GM03348 (cell line): ENCODE results near the gene OTOP3.

ENCODE experiments used
- DNase-seq: peaks from one replicate; pipeline ENCODE4 v3.0.0; 2012; ENCODE audit warnings: low spot score

The OTOP3 gene

GRCh38 chr17:74986206-74986576 is 50.5 kb downstream of the OTOP3 start:
- no peak for DNase-seq

GRCh38 chr17:74987418-74987908 is 51.8 kb downstream of the OTOP3 start, which contains the start of gene CDR2L:
Gene CDR2L, plus strand, starts transcription at chr17:74987632. Its CDS starts 412 bp downstream, at chr17:74988044.
- peak; percentile 99 for DNase-seq

- peak; percentile 91 for DNase-seq
Observed at GRCh38 chr17:74987909-74988711, 52.4 kb downstream of the OTOP3 start.

GRCh38 chr17:74990581-74991105 is 54.9 kb downstream of the OTOP3 start:
- DNase-seq = no peak

- DNase-seq = no peak
Observed at GRCh38 chr17:74992223-74992622, 56.5 kb downstream of the OTOP3 start.

- peak; percentile 49 for DNase-seq
Observed at GRCh38 chr17:74994440-74994839, 58.7 kb downstream of the OTOP3 start.

GRCh38 chr17:74995847-74996246 is 60.1 kb downstream of the OTOP3 start:
- no peak for DNase-seq

GRCh38 chr17:74998783-74999182 is 63.1 kb downstream of the OTOP3 start:
- no peak for DNase-seq

GRCh38 chr17:74999523-74999922 is 63.8 kb downstream of the OTOP3 start:
- no peak for DNase-seq
